HepG2 (cell line): ENCODE measurements around the gene SYT8. TPM values are rescaled to one million over a fixed set of nuclear protein-coding genes. Genes with fewer than 3 reads are reported as not detected.

Experiments used
- BRD4 ChIP-seq: sonication (generic); formaldehyde crosslinking; IDR thresholded peaks from 2 replicates; pipeline ENCODE4 v1.4.0; 2020; ENCODE audit warnings: missing genetic modification reagents
- CC2D1A ChIP-seq: sonication (generic); formaldehyde crosslinking; IDR thresholded peaks from 2 replicates; pipeline ENCODE4 v1.8.1; 2023; ENCODE audit warnings: mild to moderate bottlenecking, missing genetic modification reagents
- DNMT3B ChIP-seq: conservative IDR thresholded peaks from 2 replicates; pipeline ENCODE4 v1.6.1; 2016; ENCODE audit warnings: missing biosample characterization, control low read depth
- FOSL2 ChIP-seq: sonication (generic); formaldehyde crosslinking; IDR thresholded peaks from 2 replicates; pipeline ENCODE4 v1.4.0; 2020; ENCODE audit warnings: missing genetic modification reagents
- FOXA3 ChIP-seq: IDR thresholded peaks from 2 replicates; pipeline ENCODE4 v1.6.1; 2016; ENCODE audit warnings: missing genetic modification reagents, missing compliant biosample characterization
- MED13 ChIP-seq: sonication (generic); formaldehyde crosslinking; IDR thresholded peaks from 2 replicates; pipeline ENCODE4 v1.5.0; 2020; ENCODE audit warnings: missing genetic modification reagents
- MLX ChIP-seq: IDR thresholded peaks from 2 replicates; pipeline ENCODE4 v1.6.1; 2016
- PHB2 ChIP-seq: fragments of 450-650 bp; IDR thresholded peaks from 2 replicates; pipeline ENCODE4 v1.6.1; 2018; ENCODE audit not compliant: partially characterized antibody
- PHF5A ChIP-seq: IDR thresholded peaks from one replicate; pipeline ENCODE4 v1.6.1; 2018; ENCODE audit warnings: low read depth, missing genetic modification reagents; ENCODE audit not compliant: unreplicated experiment
- PPARG ChIP-seq: conservative IDR thresholded peaks from 2 replicates; pipeline ENCODE4 v1.6.1; 2016; ENCODE audit warnings: missing biosample characterization, missing genetic modification reagents
- PRDM10 ChIP-seq: sonication (generic); formaldehyde crosslinking; IDR thresholded peaks from 2 replicates; pipeline ENCODE4 v1.4.0; 2020; ENCODE audit warnings: low read depth, missing genetic modification reagents
- TCF12 ChIP-seq, 2 experiments: fragments of 450-650 bp in 1 of 2; sonication (generic) in 1 of 2; formaldehyde crosslinking in 1 of 2; IDR thresholded peaks; 2 replicates each; pipeline versions ENCODE4 v1.6.1 to v1.8.0; 2017 to 2022; ENCODE audit warnings: antibody characterized with exemption in 1 of 2, mild to moderate bottlenecking in 1 of 2, missing genetic modification reagents in 1 of 2, moderate library complexity in 1 of 2
- TMF1 ChIP-seq: sonication (generic); formaldehyde crosslinking; IDR thresholded peaks from 2 replicates; pipeline ENCODE4 v1.8.1; 2022; ENCODE audit warnings: low read depth, missing genetic modification reagents
- TRIM24 ChIP-seq: sonication (generic); formaldehyde crosslinking; IDR thresholded peaks from 2 replicates; pipeline ENCODE4 v1.8.0; 2022; ENCODE audit warnings: mild to moderate bottlenecking, missing genetic modification reagents
- ZC3H13 ChIP-seq: sonication (generic); formaldehyde crosslinking; IDR thresholded peaks from 2 replicates; pipeline ENCODE4 v1.8.1; 2023; ENCODE audit warnings: mild to moderate bottlenecking, missing genetic modification reagents, moderate library complexity
- ZIK1 ChIP-seq: sonication (generic); formaldehyde crosslinking; IDR thresholded peaks from 2 replicates; pipeline ENCODE4 v1.5.0; 2020; ENCODE audit warnings: mild to moderate bottlenecking, low read depth, missing genetic modification reagents, borderline replicate concordance
- ZMYM2 ChIP-seq: sonication (generic); formaldehyde crosslinking; IDR thresholded peaks from 2 replicates; pipeline ENCODE4 v1.8.0; 2022; ENCODE audit warnings: mild to moderate bottlenecking, missing genetic modification reagents
- ZNF124 ChIP-seq: sonication (generic); formaldehyde crosslinking; IDR thresholded peaks from 2 replicates; pipeline ENCODE4 v1.4.0; 2020; ENCODE audit warnings: missing genetic modification reagents
- ZNF274 ChIP-seq: sonication (generic); formaldehyde crosslinking; IDR thresholded peaks from 2 replicates; pipeline ENCODE4 v1.5.1; 2020; ENCODE audit warnings: mild to moderate bottlenecking, missing genetic modification reagents
- ZNF331 ChIP-seq: sonication (generic); formaldehyde crosslinking; IDR thresholded peaks from 2 replicates; pipeline ENCODE4 v1.4.0; 2020; ENCODE audit warnings: missing genetic modification reagents
- ZNF33B ChIP-seq: sonication (generic); formaldehyde crosslinking; IDR thresholded peaks from 2 replicates; pipeline ENCODE4 v1.5.1; 2020; ENCODE audit warnings: mild to moderate bottlenecking, missing genetic modification reagents
- ZNF547 ChIP-seq: sonication (generic); formaldehyde crosslinking; IDR thresholded peaks from 2 replicates; pipeline ENCODE4 v1.5.1; 2020; ENCODE audit warnings: mild to moderate bottlenecking, missing genetic modification reagents
- ZNF563 ChIP-seq: sonication (generic); formaldehyde crosslinking; IDR thresholded peaks from 2 replicates; pipeline ENCODE4 v1.8.0; 2022; ENCODE audit warnings: mild to moderate bottlenecking, moderate library complexity, missing genetic modification reagents
- ZNF703 ChIP-seq: sonication (generic); formaldehyde crosslinking; IDR thresholded peaks from 2 replicates; pipeline ENCODE4 v1.5.1; 2020; ENCODE audit warnings: missing genetic modification reagents, mild to moderate bottlenecking, moderate library complexity, borderline replicate concordance
- ZNF784 ChIP-seq: sonication (generic); formaldehyde crosslinking; IDR thresholded peaks from 2 replicates; pipeline ENCODE4 v1.5.1; 2020; ENCODE audit warnings: missing genetic modification reagents, mild to moderate bottlenecking, borderline replicate concordance
- ZSCAN9 ChIP-seq: IDR thresholded peaks from 2 replicates; pipeline ENCODE4 v1.6.1; 2016; ENCODE audit warnings: borderline replicate concordance
- polyA plus RNA-seq, 8 experiments: library from polyadenylated mRNA; depleted of rRNA in 3 of 8; stranded (reverse) in 7 of 8; unstranded in 1 of 8; fragments of >200 nt; fragmentation: Illumina TruSeq in 4 of 8; extraction: Trizol in 4 of 8; gene quantifications; 2 replicates each; pipeline versions ENCODE4 v1.2.1 to v1.2.3, GENCODE V29; 2011 to 2016; ENCODE audit warnings: low read depth in 4 of 8, missing spikeins in 1 of 8, mixed read lengths in 1 of 8; ENCODE audit not compliant: insufficient read depth in 1 of 8
- total RNA-seq, 5 experiments: library from RNA; depleted of rRNA; stranded (reverse); fragments of >200 nt; fragmentation: Illumina TruSeq; extraction: Trizol; gene quantifications; 2 replicates each; pipeline ENCODE4 v1.2.3, GENCODE V29; 2016; ENCODE audit warnings: low read depth in 1 of 5

SYT8 gene
- total and polyA plus RNA-seq, 2 of the 13 experiments (the other 11 are each of a cell fraction or from before 2014, with no cell fraction given): 0.60 to 2.3 TPM

- TF ChIP-seq TMF1 (peak; percentile 55; the same call in 1 of the 2 replicates), DNMT3B (CRISPR knock-in tag) (no peak), ZNF784 (peak; percentile 67; the same call in 1 of the 2 replicates), ZNF563 (CRISPR knock-in tag) (peak; percentile 53; the same call in 1 of the 2 replicates), BRD4 (peak; percentile 98), TRIM24 (CRISPR knock-in tag) (peak; percentile 81), FOXA3 (CRISPR knock-in tag) (peak; percentile 87), TCF12 (IDR thresholded peaks at IDR 0.05) (no peak), TCF12 (CRISPR knock-in tag; IDR thresholded peaks at IDR 0.05) (peak; percentile 98), ZC3H13 (CRISPR knock-in tag) (0 out of 2 replicates have a peak, but pooled peaks have one; percentile 81), ZIK1 (CRISPR knock-in tag) (peak; percentile 84; the same call in 1 of the 2 replicates), ZNF331 (peak; percentile 85), PHF5A (CRISPR knock-in tag) (no peak), PPARG (CRISPR knock-in tag) (peak; percentile 82), ZSCAN9 (CRISPR knock-in tag) (peak; percentile 74; the same call in 1 of the 2 replicates), ZNF547 (CRISPR knock-in tag) (peak; percentile 85), CC2D1A (CRISPR knock-in tag) (0 out of 2 replicates have a peak, but pooled peaks have one; percentile 54), ZMYM2 (CRISPR knock-in tag) (0 out of 2 replicates have a peak, but pooled peaks have one; percentile 42), ZNF274 (peak; percentile 78), ZNF124 (CRISPR knock-in tag) (0 out of 2 replicates have a peak, but pooled peaks have one; percentile 31), ZNF33B (CRISPR knock-in tag) (0 out of 2 replicates have a peak, but pooled peaks have one; percentile 56), MED13 (CRISPR knock-in tag) (peak; percentile 99), PRDM10 (CRISPR knock-in tag) (peak; percentile 86), ZNF703 (peak; percentile 70; the same call in 1 of the 2 replicates), PHB2 (no peak), MLX (peak; percentile 97), FOSL2 (CRISPR knock-in tag) (peak; percentile 71)
Observed at GRCh38 chr11:1842149-1843097, 7.6 kb downstream of the SYT8 start (continued).
